Stimulated activated naive CD4-positive, alpha-beta T cell treated with Interleukin-2 at 50 U/mL for 16 hours (primary cell): ENCODE results near the gene KIF18B.
"Not testable (repeated sequence)": the region's sequence is repeated elsewhere in the genome, so short reads cannot be mapped to it uniquely, and the experiment has no call there.

Source experiments
- DNase-seq: peaks from one replicate; lab custom pipeline; 2025; lab: John Stamatoyannopoulos, UW

Gene KIF18B

DNA sequence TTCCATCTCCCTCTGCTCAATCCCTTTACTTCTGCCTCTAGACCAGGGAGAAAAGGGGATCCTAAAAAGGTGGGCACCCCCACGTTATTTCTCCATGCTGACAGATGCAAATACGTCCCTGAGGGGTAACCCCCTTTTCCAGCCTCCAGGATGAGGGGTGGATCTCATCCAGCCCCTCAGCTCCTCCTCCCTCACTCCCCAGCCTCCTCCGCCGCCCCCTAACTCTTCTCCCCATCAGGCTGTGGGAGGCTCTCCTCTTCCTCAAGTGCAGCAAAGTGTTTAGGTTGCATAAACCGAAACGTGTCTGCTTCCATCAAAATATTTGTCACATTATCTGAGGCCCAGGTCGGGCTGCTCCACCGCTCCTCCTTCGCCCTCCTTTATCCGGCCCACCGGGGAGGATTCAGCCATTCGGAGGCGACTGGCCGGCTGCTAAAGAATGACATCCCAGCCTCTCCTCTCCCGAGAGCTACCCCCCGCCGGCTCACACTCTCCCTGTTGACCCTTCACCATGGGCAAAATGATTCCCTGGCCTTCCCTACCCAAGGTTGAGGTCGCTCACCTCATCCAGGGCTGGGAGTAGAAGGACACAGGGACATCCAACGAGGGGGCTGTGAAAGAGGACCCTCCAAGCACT lies 21.7 kb upstream of the KIF18B start:
- DNase-seq: no peak

- peak; percentile 85 for DNase-seq
These were observed 20.9 kb upstream of the KIF18B start, which contains the start of gene C1QL1 for GRCh38 chr17:44968225-44969143. Gene C1QL1 (minus strand): TSS chr17:44968303. CDS start chr17:44968048, 255 bp downstream.

- DNase-seq: no peak
These were observed 20.3 kb upstream of the KIF18B start for GRCh38 chr17:44967907-44968224.

DNA sequence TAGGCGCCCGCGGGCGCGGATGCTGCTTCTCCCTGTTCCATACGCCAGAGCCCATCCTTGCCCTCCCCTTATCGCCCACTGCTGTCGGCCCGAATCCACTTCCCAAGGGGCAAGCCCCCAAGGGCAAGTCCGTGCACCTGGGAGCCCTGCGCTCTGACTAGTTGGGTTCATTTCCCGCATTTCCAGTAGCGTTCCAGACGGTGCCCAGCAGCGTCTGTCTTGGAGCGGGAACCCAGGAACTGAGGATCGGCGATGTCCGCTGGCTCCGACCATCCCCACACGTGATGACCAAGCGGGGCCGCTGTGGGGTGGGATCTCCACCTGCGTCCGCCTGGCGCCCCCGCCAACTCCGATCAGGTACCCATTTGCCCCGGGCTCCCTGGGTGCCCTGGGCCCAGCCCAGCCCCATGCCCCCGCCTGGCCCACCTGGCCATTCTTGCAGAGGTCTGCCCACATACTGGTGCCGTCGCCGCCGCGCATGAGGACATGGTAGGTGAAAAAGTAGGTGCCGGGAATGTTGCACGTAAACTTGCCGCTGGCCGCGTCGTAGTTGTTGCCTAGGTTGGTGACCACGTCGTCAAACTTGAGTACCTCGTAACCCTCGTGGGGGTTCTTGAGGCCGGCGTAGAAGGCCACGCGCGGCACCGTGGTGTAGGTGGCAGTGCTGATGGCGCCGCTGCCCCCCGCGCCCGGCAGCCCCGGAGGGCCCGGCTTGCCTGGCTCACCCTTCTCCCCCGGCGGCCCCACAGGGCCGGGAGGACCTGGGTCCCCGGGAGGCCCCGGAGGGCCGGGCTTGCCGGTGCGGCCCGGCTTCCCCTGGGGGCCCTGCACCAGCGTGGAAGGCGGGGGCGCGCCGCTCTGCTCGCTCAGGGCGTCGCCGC lies 19.7 kb upstream of the KIF18B start:
- DNase-seq: no peak

- no peak for DNase-seq
These were observed 18.9 kb upstream of the KIF18B start for GRCh38 chr17:44966348-44967025.

DNA sequence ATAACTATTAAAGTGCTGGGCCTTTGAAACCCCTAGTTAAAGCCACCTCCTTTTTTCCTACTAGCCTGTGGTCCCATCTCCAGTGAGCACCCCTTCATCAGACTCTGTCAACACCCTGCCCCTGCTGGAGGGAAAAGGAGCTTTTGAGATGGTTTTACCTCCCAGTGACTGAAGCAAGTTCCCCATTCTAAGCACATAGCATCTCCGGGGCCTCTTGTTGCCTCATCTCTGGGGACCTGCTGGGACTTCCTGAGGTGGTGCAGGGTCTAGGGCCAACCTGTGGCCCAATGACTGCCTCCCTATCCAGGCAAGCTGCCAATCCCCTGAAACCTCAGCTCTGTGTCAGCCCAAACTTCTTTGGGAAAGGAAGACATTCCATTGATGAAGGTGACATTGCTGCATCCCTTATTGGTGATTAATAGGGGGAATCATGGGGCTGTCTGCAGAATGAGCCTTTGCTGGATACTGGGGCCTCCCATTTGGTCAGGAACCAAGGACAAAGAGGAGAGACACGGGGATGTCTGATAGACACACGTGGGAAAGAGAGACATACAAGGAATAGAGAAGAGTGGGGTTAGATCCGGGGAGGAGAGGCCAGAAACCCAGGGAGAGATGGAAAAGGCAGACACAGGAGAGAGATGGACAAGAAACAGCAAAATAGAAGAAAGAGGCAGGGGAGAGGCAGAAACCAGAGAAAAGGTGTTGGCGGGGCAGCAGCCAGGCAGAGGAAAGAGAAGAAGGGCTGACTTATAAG lies 18.1 kb upstream of the KIF18B start:
- DNase-seq: no peak

GRCh38 chr17:44961921-44962350 lies 14.4 kb upstream of the KIF18B start:
- DNase-seq: no peak

DNA sequence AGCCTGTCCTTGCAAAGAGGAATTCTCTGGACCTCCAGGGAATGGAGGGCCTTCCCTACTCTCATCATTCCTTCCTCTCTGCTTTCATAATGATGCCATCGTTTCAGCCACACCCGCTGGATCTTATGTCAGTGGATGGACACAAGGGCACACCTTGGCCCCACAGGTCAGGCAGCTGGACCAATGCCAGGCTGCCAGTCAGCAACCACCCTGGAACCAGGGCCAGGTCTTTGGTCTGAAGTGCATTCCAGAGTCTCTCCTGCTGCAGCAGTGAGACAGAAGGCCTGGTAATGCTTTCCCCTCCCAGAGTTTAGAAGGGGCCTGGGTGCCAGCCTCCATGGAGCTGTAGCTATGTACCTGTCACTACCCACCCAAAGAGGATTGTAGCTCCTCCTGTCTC lies 13.1 kb upstream of the KIF18B start:
- no peak for DNase-seq

DNA sequence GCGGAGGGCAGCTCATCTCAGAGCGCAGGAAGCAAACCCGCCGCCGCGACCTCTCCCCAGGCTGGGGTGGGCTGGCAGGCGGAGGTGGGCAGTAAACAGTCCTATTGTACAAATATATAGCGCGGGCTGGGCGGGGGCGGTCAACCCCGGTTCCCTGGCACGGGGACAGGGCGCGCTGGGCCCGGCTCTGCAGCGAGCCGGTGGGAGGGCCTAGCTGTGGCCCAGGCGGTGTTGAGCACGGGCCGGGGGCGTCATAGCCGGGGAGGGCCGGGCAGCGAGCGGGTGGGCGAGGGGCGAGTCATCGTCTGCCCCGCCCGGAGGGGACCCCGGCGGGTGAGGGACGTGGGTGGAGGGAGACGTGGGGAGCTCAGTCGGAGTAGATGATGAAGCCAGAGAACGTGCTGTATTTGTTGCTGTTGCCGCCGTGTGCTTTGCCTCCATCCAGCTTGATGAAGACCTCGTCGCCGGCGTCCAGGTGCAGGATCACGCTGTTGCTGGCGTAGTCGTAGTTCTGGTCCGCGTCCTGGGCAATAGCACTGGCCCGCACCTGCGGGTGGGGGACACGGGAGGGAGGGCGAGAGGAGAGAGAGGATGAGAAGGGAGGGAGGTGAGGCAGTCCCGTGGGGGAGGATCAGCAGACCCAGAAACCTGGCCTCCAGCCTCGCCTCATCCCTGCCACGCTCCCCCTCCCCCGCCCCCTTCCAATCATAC lies 12.4 kb upstream of the KIF18B start:
- DNase-seq: peak; percentile 11

GRCh38 chr17:44956998-44957981 lies 9.7 kb upstream of the KIF18B start:
- DNase-seq: no peak

DNA sequence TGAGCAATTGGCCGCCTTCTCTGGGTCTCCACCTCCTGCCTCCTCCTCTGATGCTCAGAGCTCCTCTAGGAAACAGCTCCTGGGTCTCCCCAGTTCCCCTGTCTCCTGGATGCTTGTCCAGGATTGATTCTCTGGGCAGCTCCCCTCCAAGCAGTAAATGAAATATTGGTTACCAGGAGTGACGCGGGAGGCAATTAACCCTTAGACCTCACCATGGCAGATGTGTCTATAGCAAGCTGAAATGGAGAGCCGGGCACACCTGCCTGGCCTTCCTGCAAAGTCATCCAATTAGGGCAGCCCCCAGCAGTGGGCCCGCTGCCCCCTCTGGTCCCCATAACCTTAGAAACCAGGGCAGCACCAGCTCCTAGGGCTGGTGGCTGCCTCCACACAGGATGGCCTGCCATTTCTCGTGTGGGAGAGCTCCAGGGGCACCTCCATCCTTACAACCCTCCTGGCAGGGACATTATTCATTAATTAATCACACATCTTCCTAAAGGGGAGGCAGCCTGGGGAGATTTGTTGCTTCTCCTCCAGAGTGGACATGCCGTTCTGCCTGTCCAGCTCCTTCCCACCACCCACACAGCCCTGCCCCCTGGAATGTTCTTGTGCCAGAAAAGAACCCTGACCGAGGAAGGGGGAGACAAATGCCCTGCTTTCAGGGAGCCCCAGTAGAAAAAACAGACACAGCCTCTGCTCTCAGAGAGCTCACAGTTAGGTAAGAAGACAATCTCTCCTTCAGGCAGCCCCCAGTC lies 8.3 kb upstream of the KIF18B start:
- DNase-seq: no peak

- no peak for DNase-seq
These were observed 5.4 kb upstream of the KIF18B start for GRCh38 chr17:44952946-44953475.

DNA sequence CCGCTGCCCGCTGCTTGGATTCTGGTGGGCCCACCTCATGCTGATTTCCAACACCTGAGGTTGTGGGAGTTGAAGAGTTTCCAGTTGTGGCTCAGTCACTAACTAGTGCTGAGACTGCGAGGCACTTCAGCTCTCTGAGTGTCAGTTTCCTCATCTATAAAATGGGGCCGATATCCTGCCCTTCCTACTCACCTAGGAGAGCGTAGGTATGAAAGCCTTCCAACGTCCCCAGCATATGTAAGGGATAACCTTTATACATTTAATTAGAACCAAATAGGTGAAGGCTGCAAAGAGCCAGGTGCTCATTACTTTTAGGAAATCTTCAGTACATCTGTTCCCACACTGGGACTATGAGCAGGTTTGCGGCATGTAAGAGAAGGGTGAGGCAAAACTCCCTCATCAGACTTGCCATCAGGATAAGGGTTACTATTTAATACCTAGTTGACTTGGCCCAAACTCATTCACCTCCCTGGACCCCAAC lies 782 bp upstream of the KIF18B start:
- no peak for DNase-seq

DNA sequence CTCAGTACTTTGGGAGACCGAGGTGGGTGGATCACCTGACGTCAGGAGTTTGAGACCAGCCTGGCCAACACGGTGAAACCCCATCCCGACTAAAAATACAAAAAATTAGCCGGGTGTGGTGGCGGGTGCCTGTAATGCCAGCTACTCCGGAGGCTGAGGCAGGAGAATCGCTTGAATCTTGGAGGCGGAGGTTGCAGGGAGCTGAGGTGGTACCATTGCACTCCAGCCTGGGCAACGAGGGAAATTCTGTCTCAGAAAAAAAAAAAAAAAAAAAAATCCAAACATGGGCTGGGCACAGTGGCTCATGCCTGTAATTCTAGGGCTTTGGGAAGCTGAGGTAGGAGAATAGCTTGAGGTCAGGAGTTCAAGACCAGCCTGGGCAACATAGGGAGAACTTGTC lies 1.9 kb downstream of the KIF18B start:
- not testable (repeated sequence) for DNase-seq

GRCh38 chr17:44942456-44942855 lies 5.1 kb downstream of the KIF18B start:
- DNase-seq: no peak

DNA sequence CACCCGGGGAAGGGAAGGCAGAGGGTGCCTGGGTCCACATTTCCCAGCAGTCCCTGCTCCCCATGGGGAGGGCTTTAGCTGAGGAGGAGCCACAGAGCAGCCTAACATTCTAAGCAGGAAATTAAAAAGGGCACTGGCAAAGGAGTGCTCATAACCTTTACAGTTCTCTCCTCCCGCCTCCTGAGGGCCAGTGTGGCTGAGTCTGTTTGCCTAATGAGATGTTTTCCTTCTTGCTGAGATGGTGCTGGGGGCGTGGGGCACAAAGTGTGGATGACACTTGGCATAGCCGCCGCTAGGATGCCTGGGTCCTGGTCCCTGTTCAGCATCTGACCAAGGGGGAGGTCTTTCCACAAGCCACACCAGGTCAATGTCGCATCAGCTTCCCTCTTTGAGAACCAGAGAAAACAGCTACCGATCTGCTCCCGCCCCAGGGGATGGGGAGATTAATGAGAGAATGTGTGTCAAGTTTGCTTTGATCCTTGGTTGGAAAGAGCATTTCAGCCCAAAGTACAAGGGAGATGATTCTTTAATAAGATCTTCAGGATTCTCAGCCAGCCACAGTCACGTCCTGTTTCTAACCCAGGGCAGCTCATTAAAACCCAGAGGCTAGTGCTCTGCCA lies 5.8 kb downstream of the KIF18B start:
- no peak for DNase-seq

DNA sequence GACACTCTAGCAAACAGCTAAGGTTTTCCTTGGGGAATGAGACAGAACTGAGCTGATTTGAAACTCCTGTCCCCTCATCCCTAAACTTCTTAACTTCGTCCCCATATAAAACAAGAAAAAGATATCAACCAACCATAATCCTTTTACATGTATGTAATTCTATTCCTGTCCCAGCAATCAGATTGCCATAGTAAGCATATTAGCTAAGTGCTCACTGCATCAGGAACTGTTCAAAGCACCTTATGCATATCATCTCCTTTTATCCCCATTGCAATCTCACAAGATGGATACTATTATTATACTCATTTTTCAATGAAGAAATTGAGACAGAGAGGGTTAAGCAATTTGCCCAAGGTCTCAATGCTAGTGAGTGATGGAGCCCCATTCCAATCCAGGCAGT lies 6.8 kb downstream of the KIF18B start:
- DNase-seq: no peak

GRCh38 chr17:44940317-44940716 lies 7.3 kb downstream of the KIF18B start:
- DNase-seq: no peak
